Motor neuron (in vitro differentiated cells): ENCODE measurements around the gene ST3GAL4. TPM values are rescaled to one million over a fixed set of nuclear protein-coding genes. Genes with fewer than 3 reads are reported as not detected.

ENCODE experiments used
- ATAC-seq, 8 experiments: fragments of 200-7000 bp; cut with Tn5 transposase; replicated peaks in 6 of 8; 2 replicates each; pipeline ENCODE4 v1.8.0; 2021; ENCODE audit warnings: mild to moderate bottlenecking in 8 of 8, moderate library complexity in 8 of 8
- H3K27ac ChIP-seq, 2 donors: fragments of 250-450 bp; sonication (Bioruptor Pico); 2 replicates each; pipeline ENCODE4 v1.9.0; 2021; ENCODE audit warnings: antibody characterized with exemption in 2 of 2, mild to moderate bottlenecking in 2 of 2, moderate library complexity in 1 of 2
- H3K4me1 ChIP-seq, 2 donors: fragments of 250-450 bp; sonication (Bioruptor Pico); replicated peaks in 1 of 2; 2 replicates each; pipeline ENCODE4 v1.6.1; 2021; ENCODE audit warnings: antibody characterized with exemption in 2 of 2, mild to moderate bottlenecking in 2 of 2, moderate library complexity in 1 of 2
- H3K4me3 ChIP-seq, 5 donors: fragments of 250-450 bp; sonication (Bioruptor Pico); 2 replicates each; pipeline ENCODE4 v1.9.0; 2021; ENCODE audit warnings: antibody characterized with exemption in 5 of 5, mild to moderate bottlenecking in 5 of 5, moderate library complexity in 4 of 5
- WGBS, 10 experiments: fragments of 450-650 bp; shearing (Covaris generic); methylation state at CpG; one replicate each; pipeline ENCODE4 v1.0.0; 2022; 5-methylcytosine and 5-hydroxymethylcytosine counted together
- in situ Hi-C, 9 experiments: fragments of 400-800 bp; cut with MboI; loops; one replicate each; pipeline ENCODE4 v1.15.0; 2021; ENCODE audit warnings: low sequenced_read_pairs in 9 of 9, low pct_unique_long_range_greater_than_20kb in 2 of 9; ENCODE audit not compliant: unreplicated experiment in 9 of 9
- total RNA-seq, 8 experiments: library from RNA; unstranded; fragments of 300-600 nt; gene quantifications; 2 replicates each; pipeline versions ENCODE4 v1.2.3 to v1.2.4, GENCODE V29; 2022

Gene ST3GAL4
- total RNA-seq, 8 experiments from 2014 or later: 5.6 to 98.9 (median 11.3) TPM

- in situ Hi-C loops: loop anchor here in 2 of 9 experiments (25.0 kb wide), 2 partner anchors 553 to 903 kb away; no protein-coding TSS in a partner anchor
- no peak overlapping the region for H3K27ac ChIP-seq
- 71 to 90% (median 82%) methylated on average over 1 to 5 of the region's 16 CpGs; no CpG with 5 or more reads in 6 of the 10 experiments for WGBS, 10 experiments
- no peak overlapping the region for H3K4me3 ChIP-seq
- H3K4me1 ChIP-seq: peaks cover 4 to 8% of the 10 kb centered on the region in 2 donors
- ATAC-seq: peak in 6 of 8 experiments; percentile 8 to 38 (median 28)
Measured at GRCh38 chr11:126433989-126434949, 78.8 kb downstream of the ST3GAL4 start.

- Histone ChIP-seq H3K27ac (no peak overlapping the region), H3K4me1 (peaks cover 4 to 8% of the 10 kb centered on the region in 2 donors), H3K4me3 (no peak overlapping the region)
- in situ Hi-C loops: loop anchor here in 2 of 9 experiments (25.0 kb wide), 2 partner anchors 552 to 902 kb away; no protein-coding TSS in a partner anchor
- WGBS, 10 experiments: 67 to 91% methylated on average over 3 to 4 of the region's 12 CpGs; no CpG with 5 or more reads in 8 of the 10 experiments
- ATAC-seq: peak in 2 of 8 experiments; percentile 8 to 12
Measured at GRCh38 chr11:126434950-126435335, 79.5 kb downstream of the ST3GAL4 start.

GRCh38 chr11:126436209-126436755, 80.8 kb downstream of the ST3GAL4 start:
- WGBS, 10 experiments: 100% methylated on average over 1 of the region's 7 CpGs; no CpG with 5 or more reads in 9 of the 10 experiments
- Histone ChIP-seq H3K4me1 (peaks cover 8 to 13% of the 10 kb centered on the region in 2 donors), H3K27ac (no peak overlapping the region), H3K4me3 (no peak overlapping the region)
- ATAC-seq: no peak
- in situ Hi-C loops: loop anchor here in 2 of 9 experiments (25.0 kb wide), 2 partner anchors 551 to 901 kb away; no protein-coding TSS in a partner anchor

GRCh38 chr11:126437731-126438130, 82.2 kb downstream of the ST3GAL4 start:
- WGBS, 10 experiments: 80 to 100% (median 93%) methylated on average over 1 to 5 of the region's 5 CpGs; no CpG with 5 or more reads in 7 of the 10 experiments
- no peak for ATAC-seq
- no peak overlapping the region for H3K27ac ChIP-seq
- peaks cover 14 to 16% of the 10 kb centered on the region in 2 donors for H3K4me1 ChIP-seq
- no peak overlapping the region for H3K4me3 ChIP-seq
- in situ Hi-C loops: loop anchor here in 2 of 9 experiments (25.0 kb wide), 2 partner anchors 550 to 900 kb away; no protein-coding TSS in a partner anchor

GRCh38 chr11:126438272-126438671, 82.8 kb downstream of the ST3GAL4 start:
- Histone ChIP-seq H3K4me3 (no peak overlapping the region), H3K4me1 (peaks cover 19 to 21% of the 10 kb centered on the region in 2 donors), H3K27ac (no peak overlapping the region)
- WGBS, 10 experiments: 0 to 100% (median 81%) methylated on average over 1 to 8 of the region's 9 CpGs; no CpG with 5 or more reads in 4 of the 10 experiments
- in situ Hi-C loops: loop anchor here in 2 of 9 experiments (25.0 kb wide), 2 partner anchors 549 to 899 kb away; no protein-coding TSS in a partner anchor
- ATAC-seq: peak in 1 of 8 experiments; percentile 6

GRCh38 chr11:126438691-126439090, 83.2 kb downstream of the ST3GAL4 start:
- no peak overlapping the region for H3K27ac ChIP-seq
- H3K4me1 ChIP-seq: peaks cover 23% of the 10 kb centered on the region in 2 donors
- peak in 2 of 8 experiments; percentile 17 to 51 for ATAC-seq
- WGBS, 10 experiments: 7 to 100% (median 68%) methylated on average over 1 to 5 of the region's 5 CpGs; no CpG with 5 or more reads in 2 of the 10 experiments
- no peak overlapping the region for H3K4me3 ChIP-seq
- in situ Hi-C loops: loop anchor here in 2 of 9 experiments (25.0 kb wide), 2 partner anchors 549 to 899 kb away; no protein-coding TSS in a partner anchor

GRCh38 chr11:126440276-126440675, 84.8 kb downstream of the ST3GAL4 start:
- WGBS, 10 experiments: 63 to 83% (median 72%) methylated on average over 3 to 15 of the region's 22 CpGs; no CpG with 5 or more reads in 6 of the 10 experiments
- H3K4me1 ChIP-seq: peaks cover 15 to 21% of the 10 kb centered on the region in 2 donors
- no peak for ATAC-seq
- H3K4me3 ChIP-seq: no peak overlapping the region
- H3K27ac ChIP-seq: no peak overlapping the region
- in situ Hi-C loops: loop anchor here in 3 of 9 experiments (10.0 to 25.0 kb wide), 3 partner anchors 165 to 897 kb away; no protein-coding TSS in a partner anchor

- ATAC-seq: peak; percentile 78 to 95 (median 82)
- in situ Hi-C loops: loop anchor here in 3 of 9 experiments (10.0 to 25.0 kb wide), 3 partner anchors 164 to 896 kb away; no protein-coding TSS in a partner anchor
- Histone ChIP-seq H3K27ac (no peak overlapping the region), H3K4me1 (peaks cover 15 to 21% of the 10 kb centered on the region in 2 donors), H3K4me3 (no peak overlapping the region)
- 0 to 100% (median 40%) methylated on average over 1 to 9 of the region's 21 CpGs; no CpG with 5 or more reads in 2 of the 10 experiments for WGBS, 10 experiments
Measured at GRCh38 chr11:126440792-126441514, 85.5 kb downstream of the ST3GAL4 start.

- Histone ChIP-seq H3K4me1 (peaks cover 15 to 21% of the 10 kb centered on the region in 2 donors), H3K4me3 (no peak overlapping the region), H3K27ac (peak overlapping the region in 1 of 2 donors; percentile 33)
- in situ Hi-C loops: loop anchor here in 3 of 9 experiments (10.0 to 25.0 kb wide), 3 partner anchors 162 to 894 kb away; no protein-coding TSS in a partner anchor
- 43 to 52% (median 47%) methylated on average over 3 to 11 of the region's 13 CpGs; no CpG with 5 or more reads in 7 of the 10 experiments for WGBS, 10 experiments
- ATAC-seq: peak in 5 of 8 experiments; percentile 75 to 83 (median 79)
Measured at GRCh38 chr11:126443120-126443519, 87.6 kb downstream of the ST3GAL4 start.

- H3K27ac ChIP-seq: no peak overlapping the region
- in situ Hi-C loops: loop anchor here in 3 of 9 experiments (10.0 to 25.0 kb wide), 3 partner anchors 161 to 893 kb away; no protein-coding TSS in a partner anchor
- WGBS, 10 experiments: 27 to 93% (median 67%) methylated on average over 1 to 6 of the region's 7 CpGs; no CpG with 5 or more reads in 3 of the 10 experiments
- peaks cover 15 to 21% of the 10 kb centered on the region in 2 donors for H3K4me1 ChIP-seq
- no peak for ATAC-seq
- H3K4me3 ChIP-seq: no peak overlapping the region
Measured at GRCh38 chr11:126444072-126444471, 88.6 kb downstream of the ST3GAL4 start.

- 80 to 92% methylated on average over 2 to 3 of the region's 10 CpGs; no CpG with 5 or more reads in 8 of the 10 experiments for WGBS, 10 experiments
- Histone ChIP-seq H3K4me3 (no peak overlapping the region), H3K4me1 (peaks cover 11 to 17% of the 10 kb centered on the region in 2 donors), H3K27ac (no peak overlapping the region)
- ATAC-seq: no peak
- in situ Hi-C loops: loop anchor here in 3 of 9 experiments (10.0 to 25.0 kb wide), 3 partner anchors 158 to 891 kb away; no protein-coding TSS in a partner anchor
Measured at GRCh38 chr11:126446581-126446980, 91.1 kb downstream of the ST3GAL4 start.
